Upper lobe of left lung (tissue), 4 donors: ENCODE results near the gene MEF2C.

Experiments used
- CTCF ChIP-seq, 6 experiments: fragments of 450-650 bp in 4 of 6; fragments of 200-600 bp in 2 of 6; sonication (generic) in 2 of 6; IDR thresholded peaks; one replicate each; pipeline ENCODE4 v1.5.1; 2016 to 2019; ENCODE audit warnings: antibody characterized with exemption in 6 of 6
- EP300 ChIP-seq, 4 donors: sonication (generic); formaldehyde crosslinking; IDR thresholded peaks; one replicate each; pipeline ENCODE4 v1.5.1; 2017; ENCODE audit warnings: antibody characterized with exemption in 4 of 4, control low read depth in 2 of 4
- POLR2A ChIP-seq, 4 donors: fragments of 450-650 bp; IDR thresholded peaks; one replicate each; pipeline ENCODE4 v1.5.1; 2016 to 2017; ENCODE audit warnings: antibody characterized with exemption in 4 of 4, mild to moderate bottlenecking in 2 of 4
- POLR2AphosphoS5 ChIP-seq, 2 donors: sonication (generic); formaldehyde crosslinking; IDR thresholded peaks; one replicate each; pipeline ENCODE4 v1.5.1; 2017; ENCODE audit warnings: antibody characterized with exemption in 2 of 2

- TF ChIP-seq POLR2A (IDR thresholded peaks at IDR 0.05) = no peak
- TF ChIP-seq CTCF (IDR thresholded peaks at IDR 0.05) = no peak
- no peak for TF ChIP-seq POLR2AphosphoS5 (IDR thresholded peaks at IDR 0.05)
- no peak for TF ChIP-seq EP300 (IDR thresholded peaks at IDR 0.05)
Measured at GRCh38 chr5:88829775-88830174, 53.2 kb downstream of the MEF2C start.
